WERI-Rb-1 (cell line): ENCODE results near the gene DCTD.
A peak's percentile ranks its signal among the peaks of the same experiment; 100 is the strongest.

ENCODE experiments used
- DNase-seq: peaks from one replicate; pipeline ENCODE4 v3.0.0-alpha.2; 2020
- H3K27ac ChIP-seq: fragments of 250-450 bp; sonication (Bioruptor Pico); 2 replicates; pipeline ENCODE4 v1.5.1; 2020; ENCODE audit warnings: mild to moderate bottlenecking, moderate library complexity
- H3K27me3 ChIP-seq: fragments of 250-450 bp; sonication (Bioruptor Pico); 2 replicates; pipeline ENCODE4 v1.5.1; 2021; ENCODE audit warnings: mild to moderate bottlenecking, low read depth, moderate library complexity; ENCODE audit not compliant: insufficient read depth, severe bottlenecking
- H3K36me3 ChIP-seq: fragments of 250-450 bp; sonication (Bioruptor Pico); 2 replicates; pipeline ENCODE4 v1.5.1; 2020; ENCODE audit warnings: mild to moderate bottlenecking, moderate library complexity
- H3K4me3 ChIP-seq: 2 replicates; pipeline ENCODE4 v1.5.1; 2011; ENCODE audit warnings: low read depth, mild to moderate bottlenecking, control low read depth, low read length
- H3K9me3 ChIP-seq: fragments of 250-450 bp; sonication (Bioruptor Pico); 2 replicates; pipeline ENCODE4 v1.5.1; 2021; ENCODE audit warnings: mild to moderate bottlenecking, moderate library complexity; ENCODE audit not compliant: severe bottlenecking
- TF ChIP-seq, protein P1 (sequence below): IDR thresholded peaks from 2 replicates; pipeline ENCODE4 v1.5.1; 2011; ENCODE audit warnings: low read depth, mild to moderate bottlenecking, control low read depth, inconsistent platforms, low read length

DCTD gene

GRCh38 chr4:182917182-182918043 lies at the start of gene DCTD:
DCTD (minus strand) TSS chr4:182917386; CDS start chr4:182915568, 1,818 bp downstream.
- no peaks in the 10 kb centered on the region for H3K27me3 ChIP-seq
- H3K27ac ChIP-seq = peak within 1 kb of the TSS; percentile 91
- H3K4me3 ChIP-seq = peak within 1 kb of the TSS; percentile 87
- DNase-seq = peak; percentile 87
- peaks cover 25% of the 10 kb centered on the region for H3K36me3 ChIP-seq
- H3K9me3 ChIP-seq = no peaks in the 10 kb centered on the region
- TF ChIP-seq, protein P1, sequence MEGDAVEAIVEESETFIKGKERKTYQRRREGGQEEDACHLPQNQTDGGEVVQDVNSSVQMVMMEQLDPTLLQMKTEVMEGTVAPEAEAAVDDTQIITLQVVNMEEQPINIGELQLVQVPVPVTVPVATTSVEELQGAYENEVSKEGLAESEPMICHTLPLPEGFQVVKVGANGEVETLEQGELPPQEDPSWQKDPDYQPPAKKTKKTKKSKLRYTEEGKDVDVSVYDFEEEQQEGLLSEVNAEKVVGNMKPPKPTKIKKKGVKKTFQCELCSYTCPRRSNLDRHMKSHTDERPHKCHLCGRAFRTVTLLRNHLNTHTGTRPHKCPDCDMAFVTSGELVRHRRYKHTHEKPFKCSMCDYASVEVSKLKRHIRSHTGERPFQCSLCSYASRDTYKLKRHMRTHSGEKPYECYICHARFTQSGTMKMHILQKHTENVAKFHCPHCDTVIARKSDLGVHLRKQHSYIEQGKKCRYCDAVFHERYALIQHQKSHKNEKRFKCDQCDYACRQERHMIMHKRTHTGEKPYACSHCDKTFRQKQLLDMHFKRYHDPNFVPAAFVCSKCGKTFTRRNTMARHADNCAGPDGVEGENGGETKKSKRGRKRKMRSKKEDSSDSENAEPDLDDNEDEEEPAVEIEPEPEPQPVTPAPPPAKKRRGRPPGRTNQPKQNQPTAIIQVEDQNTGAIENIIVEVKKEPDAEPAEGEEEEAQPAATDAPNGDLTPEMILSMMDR = peak; percentile 84

GRCh38 chr4:182960746-182961145 lies 43.6 kb upstream of the DCTD start:
- Histone ChIP-seq H3K9me3 (no peaks in the 10 kb centered on the region), H3K27ac (no peak overlapping the region), H3K4me3 (no peak overlapping the region), H3K27me3 (peaks cover 12% of the 10 kb centered on the region), H3K36me3 (no peaks in the 10 kb centered on the region)
- TF ChIP-seq, protein P1 = no peak
- no peak for DNase-seq

DNA sequence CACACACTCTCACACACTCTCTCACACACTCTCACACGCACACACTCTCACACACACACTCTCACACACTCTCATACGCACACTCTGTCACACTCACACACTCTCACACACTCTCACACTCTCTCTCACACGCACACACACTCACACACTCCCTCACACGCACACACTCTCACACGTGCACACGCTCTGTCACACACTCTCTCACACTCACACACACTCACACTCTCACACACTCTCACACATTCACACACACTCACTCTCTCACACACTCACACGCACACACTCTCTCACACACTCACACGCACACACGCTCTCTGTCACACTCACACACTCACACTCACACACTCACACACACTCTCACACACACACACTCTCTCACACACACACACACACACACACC lies 43.0 kb upstream of the DCTD start:
- H3K36me3 ChIP-seq = no peaks in the 10 kb centered on the region

DNA sequence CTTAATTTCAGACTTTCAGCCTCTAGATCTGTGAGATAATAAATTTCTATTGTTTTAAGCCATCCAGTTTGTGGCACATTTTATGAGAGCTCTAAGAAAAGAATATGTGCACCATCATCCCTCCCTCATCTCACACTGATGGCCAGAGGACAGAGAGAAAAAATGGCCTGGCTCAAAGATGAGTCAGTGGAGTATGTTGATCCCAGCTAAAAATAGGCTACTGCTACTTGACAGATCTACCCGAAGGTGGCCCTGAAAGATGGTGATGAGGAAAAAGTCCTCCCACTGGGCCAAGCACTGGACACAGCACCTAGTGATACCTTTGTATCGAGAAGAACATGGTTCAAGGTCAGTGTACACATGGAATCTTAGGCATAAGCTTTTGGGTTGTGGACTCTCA lies 38.2 kb upstream of the DCTD start:
- Histone ChIP-seq H3K27me3 (peaks cover 2% of the 10 kb centered on the region), H3K27ac (no peak overlapping the region), H3K4me3 (no peak overlapping the region), H3K36me3 (no peaks in the 10 kb centered on the region), H3K9me3 (peaks cover 5% of the 10 kb centered on the region)
- TF ChIP-seq, protein P1 = no peak
- no peak for DNase-seq

More for the DNA sequence above, 43.0 kb upstream of the DCTD start:
- peaks cover 8% of the 10 kb centered on the region for H3K27me3 ChIP-seq
- DNase-seq = no peak
- TF ChIP-seq, protein P1 = no peak
- H3K9me3 ChIP-seq = no peaks in the 10 kb centered on the region
- H3K27ac ChIP-seq = no peak overlapping the region
- H3K4me3 ChIP-seq = no peak overlapping the region

DNA sequence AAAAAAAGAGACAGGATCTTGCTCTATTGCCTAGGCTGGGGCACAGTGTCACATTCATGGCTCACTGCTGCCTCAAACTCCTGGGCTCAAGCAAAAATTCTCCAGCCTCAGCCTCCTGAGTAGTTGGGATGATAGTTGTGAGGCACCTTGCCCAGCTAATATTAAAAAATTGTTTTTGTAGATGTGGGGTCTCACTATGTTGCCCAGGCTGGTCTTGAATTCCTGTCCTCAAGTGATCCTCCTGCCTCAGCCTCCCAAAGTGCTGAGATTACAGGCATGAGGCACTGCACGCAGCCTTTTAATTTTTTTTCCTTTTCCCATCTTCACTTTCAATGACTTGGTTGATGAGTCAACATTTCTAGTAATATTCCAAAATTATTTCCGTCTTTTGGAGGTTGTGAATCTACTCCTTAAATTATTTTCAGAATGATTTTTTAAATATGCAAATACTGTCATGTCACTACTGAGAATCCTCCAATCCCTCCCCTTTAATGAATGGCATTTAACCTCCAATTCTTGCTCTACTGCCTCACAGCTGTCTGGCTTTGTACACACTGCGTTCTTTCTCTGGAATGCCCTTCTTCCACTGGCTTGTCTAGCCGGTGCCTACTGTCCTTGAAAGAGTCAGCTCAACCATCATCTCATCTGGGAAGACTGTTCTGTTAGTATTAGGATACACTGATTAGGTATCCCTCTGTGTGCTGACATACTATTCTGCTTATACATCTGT lies 27.5 kb upstream of the DCTD start:
- Histone ChIP-seq H3K9me3 (no peaks in the 10 kb centered on the region), H3K27ac (no peak overlapping the region), H3K4me3 (no peak overlapping the region), H3K36me3 (no peaks in the 10 kb centered on the region), H3K27me3 (peaks cover 22% of the 10 kb centered on the region)
- DNase-seq = no peak
- TF ChIP-seq, protein P1 = no peak
